Measurements from ENCODE around the gene RBM19. TPM values are rescaled to one million over a fixed set of nuclear protein-coding genes. Genes with fewer than 3 reads are reported as not detected.

RBM19 gene
- total RNA-seq, 1 donor from 2014 or later: 31.1 TPM

GRCh38 chr12:113880988-113881962 is 84.8 kb downstream of the RBM19 start:
- peaks cover 14% of the 10 kb centered on the region for H3K36me3 Mint-ChIP-seq (ENCODE audit: unreplicated experiment)
- H3K9me3 Mint-ChIP-seq (ENCODE audit: unreplicated experiment): peaks cover 10% of the 10 kb centered on the region
- no peak for TF ChIP-seq CTCF (IDR thresholded peaks at IDR 0.05)
- no peak overlapping the region for H3K27ac Mint-ChIP-seq (ENCODE audit: unreplicated experiment)
- no peaks in the 10 kb centered on the region for H3K27me3 Mint-ChIP-seq (ENCODE audit: unreplicated experiment)
- DNase-seq (ENCODE audit: extremely low spot score, unreplicated experiment): no peak
- H3K4me3 Mint-ChIP-seq (ENCODE audit: unreplicated experiment): no peak overlapping the region
- no peaks in the 10 kb centered on the region for H3K4me1 Mint-ChIP-seq (ENCODE audit: unreplicated experiment)

- no peak overlapping the region for H3K27ac Mint-ChIP-seq (ENCODE audit: unreplicated experiment)
- no peaks in the 10 kb centered on the region for H3K27me3 Mint-ChIP-seq (ENCODE audit: unreplicated experiment)
Observed at GRCh38 chr12:113880326-113880725, 85.8 kb downstream of the RBM19 start.

DNA sequence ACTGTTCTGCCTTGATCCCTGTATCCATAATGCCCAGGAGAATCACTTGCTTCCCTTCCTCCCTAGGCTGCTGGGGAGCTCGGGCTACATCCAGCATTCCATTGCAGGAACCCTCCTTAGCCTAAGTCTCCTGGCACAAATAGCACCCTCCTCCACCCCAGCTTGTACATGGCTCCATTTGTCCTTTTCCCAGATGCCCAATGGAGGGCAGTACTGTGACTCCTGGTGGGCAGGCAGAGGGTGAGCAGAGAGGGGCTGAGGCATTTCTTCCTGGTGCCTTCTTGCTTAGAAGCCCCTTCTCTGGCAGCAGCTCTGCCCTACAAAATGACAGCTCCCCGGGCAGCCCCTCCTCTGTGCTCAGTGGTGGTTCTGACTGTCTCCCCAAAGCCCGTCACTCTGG is 86.5 kb downstream of the RBM19 start:
- no peak overlapping the region for H3K4me3 Mint-ChIP-seq (ENCODE audit: unreplicated experiment)
- peaks cover 8% of the 10 kb centered on the region for H3K4me1 Mint-ChIP-seq (ENCODE audit: unreplicated experiment)
- H3K9me3 Mint-ChIP-seq (ENCODE audit: unreplicated experiment): peaks cover 4% of the 10 kb centered on the region
- no peaks in the 10 kb centered on the region for H3K27me3 Mint-ChIP-seq (ENCODE audit: unreplicated experiment)
- TF ChIP-seq CTCF (IDR thresholded peaks at IDR 0.05): no peak
- DNase-seq (ENCODE audit: extremely low spot score, unreplicated experiment): no peak
- no peak overlapping the region for H3K27ac Mint-ChIP-seq (ENCODE audit: unreplicated experiment)
- H3K36me3 Mint-ChIP-seq (ENCODE audit: unreplicated experiment): peaks cover 7% of the 10 kb centered on the region

More at GRCh38 chr12:113880326-113880725, 85.8 kb downstream of the RBM19 start:
- Mint-ChIP-seq H3K36me3 (ENCODE audit: unreplicated experiment) (peaks cover 13% of the 10 kb centered on the region), H3K4me1 (ENCODE audit: unreplicated experiment) (peaks cover 2% of the 10 kb centered on the region), H3K9me3 (ENCODE audit: unreplicated experiment) (peaks cover 10% of the 10 kb centered on the region), H3K4me3 (ENCODE audit: unreplicated experiment) (no peak overlapping the region)
- TF ChIP-seq CTCF (IDR thresholded peaks at IDR 0.05): no peak
- DNase-seq (ENCODE audit: extremely low spot score, unreplicated experiment): no peak

- no peak for DNase-seq (ENCODE audit: extremely low spot score, unreplicated experiment)
- Mint-ChIP-seq H3K4me3 (ENCODE audit: unreplicated experiment) (no peak overlapping the region), H3K27me3 (ENCODE audit: unreplicated experiment) (no peaks in the 10 kb centered on the region), H3K27ac (ENCODE audit: unreplicated experiment) (no peak overlapping the region), H3K9me3 (ENCODE audit: unreplicated experiment) (no peaks in the 10 kb centered on the region), H3K36me3 (ENCODE audit: unreplicated experiment) (peaks cover under 1% of the 10 kb centered on the region), H3K4me1 (ENCODE audit: unreplicated experiment) (peaks cover 8% of the 10 kb centered on the region)
- no peak for TF ChIP-seq CTCF (IDR thresholded peaks at IDR 0.05)
Observed at GRCh38 chr12:113877607-113878006, 88.5 kb downstream of the RBM19 start.

- H3K9me3 Mint-ChIP-seq (ENCODE audit: unreplicated experiment): no peaks in the 10 kb centered on the region
- no peak overlapping the region for H3K27ac Mint-ChIP-seq (ENCODE audit: unreplicated experiment)
- no peaks in the 10 kb centered on the region for H3K36me3 Mint-ChIP-seq (ENCODE audit: unreplicated experiment)
- peaks cover 8% of the 10 kb centered on the region for H3K4me1 Mint-ChIP-seq (ENCODE audit: unreplicated experiment)
- DNase-seq (ENCODE audit: extremely low spot score, unreplicated experiment): no peak
- no peaks in the 10 kb centered on the region for H3K27me3 Mint-ChIP-seq (ENCODE audit: unreplicated experiment)
- no peak overlapping the region for H3K4me3 Mint-ChIP-seq (ENCODE audit: unreplicated experiment)
- no peak for TF ChIP-seq CTCF (IDR thresholded peaks at IDR 0.05)
Observed at GRCh38 chr12:113876160-113876559, 90.0 kb downstream of the RBM19 start.

All from osteocyte (in vitro differentiated cells).